Measurements from ENCODE around the gene ARFIP1.

The ARFIP1 gene

GRCh38 chr4:152927737-152928136, 148.0 kb downstream of the ARFIP1 start:
- H3K27ac ChIP-seq, result no peak overlapping the region
- TF ChIP-seq CTCF (IDR thresholded peaks at IDR 0.05), result no peak
- no peak for TF ChIP-seq ZFX (IDR thresholded peaks at IDR 0.05; ENCODE audit: borderline replicate concordance)

- TF ChIP-seq CTCF (IDR thresholded peaks at IDR 0.05) (no peak), ZFX (IDR thresholded peaks at IDR 0.05; ENCODE audit: borderline replicate concordance) (no peak)
- no peak overlapping the region for H3K27ac ChIP-seq
Measured at GRCh38 chr4:152928286-152928685, 148.5 kb downstream of the ARFIP1 start.

- H3K27ac ChIP-seq, result no peak overlapping the region
- no peak for TF ChIP-seq ZFX (IDR thresholded peaks at IDR 0.05; ENCODE audit: borderline replicate concordance)
- no peak for TF ChIP-seq CTCF (IDR thresholded peaks at IDR 0.05)
Measured at GRCh38 chr4:152929888-152930287, 150.1 kb downstream of the ARFIP1 start.

- TF ChIP-seq ZFX (IDR thresholded peaks at IDR 0.05; ENCODE audit: borderline replicate concordance), result no peak
- TF ChIP-seq CTCF (IDR thresholded peaks at IDR 0.05), result no peak
- H3K27ac ChIP-seq, result peak overlapping the region; percentile 75
Measured at GRCh38 chr4:152935143-152935542, 155.4 kb downstream of the ARFIP1 start.

- peak within 1 kb of the TSS; percentile 75 for H3K27ac ChIP-seq
- TF ChIP-seq ZFX (IDR thresholded peaks at IDR 0.05; ENCODE audit: borderline replicate concordance) (no peak), CTCF (IDR thresholded peaks at IDR 0.05) (peak; percentile 4; the same call in 1 of the 2 replicates)
Measured at GRCh38 chr4:152935631-152936445, 156.1 kb downstream of the ARFIP1 start, which contains the start of gene FHDC1. FHDC1 (plus strand) TSS chr4:152936323; CDS start chr4:152943058, 6,735 bp downstream.

GRCh38 chr4:152936446-152937335, 156.9 kb downstream of the ARFIP1 start:
- H3K27ac ChIP-seq, result peak overlapping the region; percentile 75
- TF ChIP-seq ZFX (IDR thresholded peaks at IDR 0.05; ENCODE audit: borderline replicate concordance) (no peak), CTCF (IDR thresholded peaks at IDR 0.05) (no peak)
